HG03039 (cell line): ENCODE results near the gene FOXB1.

Source experiments
- ATAC-seq: cut with Tn5 transposase; IDR thresholded peaks from one replicate; pipeline ENCODE4 v1.9.1; 2021; ENCODE audit warnings: mild to moderate bottlenecking, moderate library complexity; ENCODE audit not compliant: unreplicated experiment

Gene FOXB1

DNA sequence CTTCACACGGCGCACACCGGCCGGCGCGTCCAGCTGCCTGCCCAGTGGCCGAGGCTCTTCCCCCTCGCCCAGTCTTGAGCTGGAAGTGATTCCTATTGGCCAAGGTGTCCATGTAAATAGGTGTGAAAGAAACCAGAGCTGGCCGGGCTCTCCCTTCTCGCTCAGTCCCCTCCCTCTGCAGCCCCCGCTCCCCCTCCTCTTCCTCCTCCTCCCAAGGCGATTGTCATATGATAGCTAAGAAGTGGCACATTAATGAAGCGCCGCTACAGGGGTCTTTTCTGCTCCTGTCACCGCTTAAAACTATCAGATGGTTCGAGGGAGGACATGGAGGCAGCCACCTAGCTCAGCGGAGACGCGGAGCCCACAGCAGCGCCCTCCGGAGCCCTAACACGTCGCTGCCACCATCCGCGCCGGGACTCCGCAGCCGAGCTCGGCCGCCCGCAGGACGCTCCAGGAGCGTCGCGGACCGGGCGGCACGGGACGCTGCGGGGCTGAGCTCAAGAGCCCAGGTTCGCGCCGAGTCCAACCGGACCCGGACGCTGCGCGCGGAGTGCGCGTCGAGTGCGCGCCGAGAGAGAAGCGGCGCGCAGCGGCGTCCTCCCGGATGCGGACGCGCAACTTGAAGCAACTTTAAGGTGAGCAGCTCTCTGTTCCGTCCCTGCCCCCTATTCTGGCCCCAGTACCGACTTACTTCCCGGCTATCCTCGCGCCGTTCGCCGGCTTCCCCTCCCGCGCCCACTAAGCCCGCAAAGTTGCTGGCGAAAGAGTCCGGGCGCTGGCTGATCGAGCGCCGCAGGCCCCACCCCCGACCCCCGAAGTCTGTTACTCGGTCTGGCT is at the start of gene FOXB1:
Gene FOXB1, plus strand, starts transcription at position 303 of the 837 bp plus-strand sequence. CDS start 653 bp downstream, outside the sequence.
- no peak for ATAC-seq

DNA sequence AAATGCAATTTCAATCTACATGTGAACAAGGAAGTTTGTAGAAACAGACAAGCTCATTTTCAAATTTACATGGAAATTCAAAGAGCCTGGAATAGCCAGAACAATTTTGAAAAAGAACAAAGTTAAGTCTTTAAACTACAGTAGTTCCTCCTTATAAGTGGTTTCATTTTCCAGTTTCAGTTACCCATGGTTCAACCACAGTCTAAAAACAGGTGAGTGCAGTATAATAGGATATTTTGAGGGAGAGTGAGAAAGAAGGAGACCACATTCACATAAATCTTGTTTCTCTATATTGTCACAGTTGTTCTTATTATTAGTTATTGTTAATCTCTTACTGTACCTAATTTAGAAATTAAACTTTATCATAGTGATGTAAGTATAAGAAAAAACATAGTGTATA is 45.8 kb upstream of the FOXB1 start:
- no peak for ATAC-seq

DNA sequence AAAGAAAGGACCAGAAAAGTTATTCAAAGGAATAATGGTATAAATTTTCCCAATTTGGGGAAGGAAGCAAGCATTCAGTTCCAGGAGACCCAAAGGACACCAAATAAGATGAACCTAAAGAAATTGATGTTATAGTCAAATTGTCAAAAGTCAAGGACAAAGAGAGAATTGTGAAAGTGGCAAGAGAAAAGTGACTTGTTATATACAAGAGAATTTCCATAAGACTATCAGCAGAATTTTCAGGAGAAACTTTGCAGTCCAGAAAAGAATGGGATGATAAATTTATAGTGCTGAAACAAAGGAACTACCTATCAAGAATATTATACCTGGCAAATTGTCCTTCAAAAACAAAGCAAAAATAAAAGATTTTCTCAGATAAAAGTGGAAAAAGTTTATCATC is 43.8 kb upstream of the FOXB1 start:
- ATAC-seq = no peak

DNA sequence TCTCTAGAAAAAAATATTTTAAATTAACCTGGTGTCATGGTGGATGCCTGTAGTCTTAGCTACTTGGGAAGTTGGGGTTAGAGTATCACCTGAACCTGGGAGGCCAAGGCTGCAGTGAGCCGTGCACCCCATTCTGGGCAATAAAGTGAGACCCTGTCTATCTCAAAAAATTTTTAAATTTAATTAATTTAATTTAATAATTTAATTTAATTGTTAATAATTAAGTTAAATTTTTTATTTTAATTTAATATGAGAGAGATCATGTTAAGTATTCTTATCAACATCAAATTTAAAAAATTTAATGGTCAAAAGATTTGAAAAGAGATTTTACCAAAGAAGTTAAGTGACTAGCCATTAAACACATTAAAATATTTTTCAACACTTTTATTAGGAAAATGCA is 40.8 kb upstream of the FOXB1 start:
- ATAC-seq = no peak

DNA sequence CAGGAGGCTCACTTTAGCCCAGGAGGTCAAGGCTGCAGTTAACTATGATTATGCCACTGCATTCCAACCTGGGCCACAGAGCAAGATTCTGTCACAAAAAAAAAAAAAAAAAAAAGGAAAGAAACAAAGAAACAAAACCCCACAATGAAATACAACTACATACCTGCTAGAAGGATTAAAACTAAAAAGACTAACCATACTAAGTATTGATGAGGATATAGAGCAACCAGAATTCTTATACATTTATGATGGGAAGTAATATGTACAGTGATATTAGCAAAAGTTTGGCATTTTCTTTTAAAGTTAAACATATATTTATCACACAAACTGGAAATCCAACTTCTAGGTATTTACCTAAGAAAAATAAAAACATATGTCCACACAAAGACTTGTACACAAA is 40.2 kb upstream of the FOXB1 start:
- no peak for ATAC-seq

DNA sequence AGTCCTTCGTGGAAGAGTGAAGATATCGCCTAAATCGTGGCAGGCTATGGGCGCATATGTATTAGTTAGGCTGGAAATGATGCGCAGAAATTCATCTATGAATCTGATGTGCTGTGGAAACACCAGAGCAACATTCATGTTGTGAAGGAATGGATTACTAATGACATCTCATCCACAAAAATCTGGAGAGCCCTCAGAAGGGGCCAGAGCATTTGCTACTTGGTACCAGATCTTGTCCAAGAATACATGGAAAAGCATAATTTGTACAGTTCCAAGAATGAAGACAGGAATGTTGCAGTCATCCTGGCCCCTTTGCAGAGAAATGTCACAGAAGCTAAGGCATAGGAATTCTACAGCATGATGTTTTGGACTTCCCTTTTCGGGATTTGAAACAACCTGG is 38.4 kb upstream of the FOXB1 start:
- ATAC-seq = no peak

DNA sequence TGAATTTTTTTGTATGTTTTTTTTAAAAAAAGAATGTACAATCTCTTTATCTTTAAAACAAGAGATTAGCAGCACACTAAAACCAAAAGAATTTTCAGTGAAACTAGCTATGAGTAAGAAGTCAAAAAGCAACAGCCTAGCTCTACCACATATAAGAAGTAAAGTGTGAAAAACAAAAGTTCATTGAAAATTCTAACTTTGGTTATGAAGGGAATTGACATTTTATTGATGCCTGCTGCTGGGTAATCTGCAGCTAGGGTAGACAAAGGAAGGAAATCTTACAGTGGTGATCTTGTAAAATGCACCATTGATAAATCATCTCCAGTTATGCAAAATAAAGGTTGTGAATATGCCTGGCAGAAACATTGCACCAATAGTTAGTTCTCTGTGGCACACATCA is 37.8 kb upstream of the FOXB1 start:
- no peak for ATAC-seq

DNA sequence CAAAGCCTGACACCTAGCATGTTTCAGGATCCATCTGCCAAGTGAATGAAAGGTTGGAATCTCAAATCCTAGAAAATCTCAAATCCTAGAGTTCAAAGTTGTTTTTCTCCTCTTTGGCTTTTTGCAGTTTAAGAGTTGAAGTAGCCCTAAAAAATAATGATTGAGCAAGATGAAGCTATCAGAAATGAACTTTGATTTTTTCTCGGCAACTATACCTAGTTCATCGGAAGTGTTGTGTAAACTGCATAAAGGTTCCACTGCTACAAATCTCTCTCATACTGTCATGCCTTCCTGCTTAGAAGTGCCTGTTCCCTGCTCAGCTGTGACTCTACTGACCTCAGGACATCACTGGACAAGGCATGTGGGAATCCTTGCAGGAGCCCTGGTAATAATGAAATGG is 35.8 kb upstream of the FOXB1 start:
- no peak for ATAC-seq

DNA sequence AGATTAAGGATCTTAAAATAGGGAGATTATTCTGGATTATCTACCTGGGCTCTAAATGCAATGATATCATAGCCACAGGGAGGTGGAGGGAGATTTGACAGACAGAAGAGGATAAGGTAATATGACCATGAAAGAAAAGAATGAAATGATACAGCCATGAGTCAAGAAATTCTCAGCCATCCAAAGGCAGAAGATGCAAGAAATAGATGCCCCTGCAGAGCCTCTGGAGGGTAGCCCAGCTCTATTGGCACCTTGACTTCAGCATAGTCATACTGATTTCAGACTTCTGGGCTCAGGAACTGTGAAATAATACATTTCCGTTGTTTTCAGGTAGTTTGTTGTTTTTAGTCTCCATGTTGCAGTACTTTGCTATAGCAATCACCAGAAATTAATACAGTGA is 31.9 kb upstream of the FOXB1 start:
- ATAC-seq = no peak

DNA sequence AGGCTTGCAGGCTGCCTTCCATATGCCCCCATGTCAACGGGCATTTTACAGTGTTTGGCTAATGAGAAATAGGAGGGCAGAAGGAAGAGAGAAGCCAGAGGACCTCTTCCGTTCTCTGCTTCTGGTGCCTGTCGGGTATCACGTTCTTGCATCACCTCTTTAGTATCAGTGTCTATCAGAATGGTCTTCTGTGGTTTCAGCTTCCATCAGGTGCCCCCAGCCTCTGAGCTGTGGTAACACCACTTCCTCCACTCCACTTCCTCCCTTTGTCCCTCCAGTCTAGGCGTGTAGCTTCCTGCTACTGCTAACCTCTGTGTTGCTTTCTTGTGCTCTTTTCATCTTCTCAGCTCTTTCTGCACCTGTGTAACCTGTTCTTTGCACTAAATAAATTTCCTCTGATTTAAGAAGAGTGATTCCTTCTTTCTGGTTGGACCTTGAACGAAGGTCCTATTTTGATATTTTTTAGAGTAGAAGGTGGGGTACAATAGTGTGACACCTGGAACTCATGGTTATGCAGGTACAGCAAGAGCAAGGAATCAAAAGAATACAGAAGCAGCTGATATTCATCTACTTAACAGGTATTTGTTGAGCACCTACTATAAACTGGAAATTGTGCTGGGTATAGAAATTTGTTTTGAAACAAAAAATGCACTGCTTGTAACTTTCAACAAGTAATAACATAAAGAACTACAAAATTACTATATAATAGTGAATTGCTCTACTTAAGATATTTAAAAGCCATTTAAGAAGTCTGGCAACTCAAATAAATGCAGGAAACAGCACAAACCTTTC is 27.4 kb upstream of the FOXB1 start:
- no peak for ATAC-seq

DNA sequence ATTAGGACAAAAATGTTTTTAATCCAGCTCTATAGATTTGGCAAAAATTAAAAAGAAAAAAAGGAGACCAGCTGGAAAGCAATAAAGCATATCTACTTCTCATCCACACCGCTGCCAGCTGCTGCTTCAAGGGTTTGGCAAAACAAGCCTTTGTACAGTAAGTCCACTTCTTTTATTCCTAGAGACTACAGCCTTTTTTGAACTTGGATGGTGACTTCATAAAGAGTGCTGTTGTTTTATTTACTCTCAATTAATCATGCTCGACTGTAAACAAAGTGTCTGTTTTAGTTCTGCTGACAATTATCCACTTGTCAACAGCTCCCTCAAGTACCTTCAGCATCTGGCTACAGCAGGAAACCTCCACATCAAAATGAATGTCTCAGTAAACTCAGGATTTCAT is 12.3 kb upstream of the FOXB1 start:
- no peak for ATAC-seq

DNA sequence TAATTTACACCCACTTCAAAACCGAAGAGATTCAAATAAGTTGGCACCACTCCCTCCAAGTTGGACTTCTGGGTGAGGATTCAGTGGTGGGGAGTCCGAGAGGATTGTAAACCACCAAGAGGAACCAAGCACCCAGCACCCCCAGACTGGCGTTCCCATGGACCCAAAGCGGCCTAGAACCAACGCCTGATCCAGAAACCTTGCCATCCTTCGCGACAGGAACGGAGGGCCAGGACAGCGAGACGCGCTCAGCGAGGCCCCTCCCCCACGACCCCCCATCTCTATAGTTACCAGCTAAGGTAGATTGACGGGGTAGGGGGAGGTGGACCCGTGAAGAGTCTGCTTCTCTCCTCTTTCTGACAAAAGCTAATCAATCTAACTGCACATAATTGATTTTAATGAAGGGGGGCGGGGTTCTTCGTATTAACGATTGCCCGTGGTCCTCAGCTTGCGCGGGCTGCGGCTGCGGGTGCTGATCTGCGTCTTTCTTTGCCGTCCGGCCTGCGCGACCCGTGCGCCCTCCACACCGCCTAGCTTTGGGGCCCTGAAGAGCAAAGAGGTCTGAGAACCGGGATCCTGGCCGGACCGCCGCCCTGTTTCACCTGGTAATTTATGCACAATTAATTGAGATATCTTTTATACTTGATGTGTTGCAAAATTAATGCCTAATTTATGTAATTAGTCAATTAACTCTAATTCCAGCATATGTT is 10.9 kb upstream of the FOXB1 start:
- ATAC-seq = no peak

DNA sequence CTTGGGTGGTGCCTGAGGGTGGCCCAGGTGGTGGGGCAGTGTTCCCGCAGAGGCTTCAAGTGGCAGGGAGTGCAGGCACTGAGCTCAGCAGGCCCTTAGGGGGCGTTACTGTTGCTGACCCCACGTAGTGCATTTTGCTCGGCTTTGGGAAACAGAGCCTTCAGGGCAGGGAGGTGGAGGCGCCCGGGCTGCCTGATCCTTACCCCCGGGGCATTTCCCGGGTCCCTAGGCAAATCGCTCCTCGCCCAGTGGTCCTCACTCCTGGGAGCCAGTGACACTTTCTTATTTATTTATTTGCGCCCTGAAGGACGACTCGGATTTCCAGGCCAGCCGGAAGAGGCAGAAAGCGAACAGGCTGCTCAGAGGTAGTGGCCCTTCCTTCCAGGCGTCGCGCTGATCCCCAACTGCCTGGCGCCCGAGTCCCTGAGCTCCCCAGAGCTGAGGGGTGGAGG is 10.1 kb upstream of the FOXB1 start:
- ATAC-seq = no peak

DNA sequence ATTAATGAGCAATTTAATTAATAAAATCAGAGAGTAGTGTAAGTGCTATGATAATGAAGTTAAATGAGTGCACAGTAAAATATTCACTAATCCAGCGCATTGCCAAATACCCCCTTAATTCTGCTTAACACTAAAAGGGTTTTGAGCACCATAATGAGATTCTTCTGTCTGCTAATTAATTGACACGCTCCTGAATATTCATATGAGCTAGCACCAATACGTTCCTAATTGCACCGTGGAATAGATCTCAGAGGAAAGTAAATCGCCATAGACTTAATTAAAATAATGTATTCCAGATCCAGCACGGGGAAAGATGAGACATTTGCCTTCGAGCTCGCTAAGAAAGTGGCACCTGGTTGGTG is 9.6 kb upstream of the FOXB1 start:
- no peak for ATAC-seq

DNA sequence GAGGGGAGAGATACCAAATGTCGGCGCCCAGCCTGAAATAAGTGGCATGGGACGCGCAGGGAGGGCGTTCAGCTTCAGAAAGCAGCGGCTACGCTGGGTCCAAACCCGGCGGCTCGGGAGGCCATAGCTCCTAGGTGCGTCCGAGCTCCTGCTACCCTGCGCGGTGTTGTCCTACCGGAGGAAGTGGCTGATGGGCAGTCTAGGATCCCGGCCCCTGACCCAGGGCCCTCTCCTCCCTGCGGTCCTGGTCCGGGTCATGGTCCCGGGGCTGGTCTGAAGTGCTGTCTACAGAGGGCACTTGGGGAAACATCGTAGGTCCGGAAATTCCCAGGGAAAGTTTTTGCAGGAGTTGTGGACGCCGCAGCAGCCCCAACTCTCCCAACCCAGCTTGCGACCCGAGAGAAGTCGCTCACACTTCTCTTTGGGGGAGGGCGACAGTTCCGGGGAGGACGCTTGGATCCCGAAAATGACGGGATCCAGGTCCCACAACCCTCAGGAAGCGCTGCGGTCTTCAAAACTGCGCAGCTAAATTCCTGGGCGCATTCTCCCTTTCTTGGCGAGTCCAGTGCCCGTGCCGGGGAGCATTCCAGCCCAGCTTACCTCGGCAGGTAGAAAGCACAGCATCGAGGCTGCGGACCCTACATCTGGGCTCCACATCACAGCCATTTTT is 9.1 kb upstream of the FOXB1 start:
- ATAC-seq = no peak

DNA sequence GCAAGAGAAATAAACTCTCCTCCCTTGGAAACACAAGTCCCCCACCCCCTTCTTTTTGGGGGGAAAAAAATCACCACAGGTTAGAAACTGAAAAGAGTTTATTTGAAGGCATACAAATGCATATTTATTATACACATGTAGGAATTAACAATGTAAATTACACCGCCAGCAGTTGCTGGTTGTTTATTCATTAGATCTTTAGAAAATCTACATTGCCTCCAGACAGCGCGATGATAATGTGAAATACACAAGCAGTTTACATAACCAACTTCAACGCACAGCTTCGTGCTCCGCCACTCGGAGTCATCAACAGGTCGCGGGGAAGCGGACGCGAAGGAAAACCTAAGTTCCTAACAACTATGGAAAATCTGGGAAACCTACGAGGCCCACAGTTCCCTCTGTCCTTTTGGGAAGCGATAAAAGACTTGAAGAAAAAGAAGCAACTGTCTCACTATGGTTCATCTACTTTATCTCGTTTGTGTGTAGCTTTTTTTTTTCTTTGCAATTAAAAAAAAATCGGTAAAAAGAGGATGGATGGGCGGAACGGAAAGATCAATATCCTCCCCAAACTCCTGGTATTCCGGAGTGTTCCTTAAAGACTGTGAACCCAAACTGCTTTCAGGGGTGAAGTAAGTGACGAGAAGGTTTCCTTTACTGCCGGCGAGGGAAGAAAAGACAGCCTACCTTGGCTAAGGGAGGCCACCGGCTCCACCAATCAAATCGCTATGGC is 8.4 kb upstream of the FOXB1 start:
- no peak for ATAC-seq

DNA sequence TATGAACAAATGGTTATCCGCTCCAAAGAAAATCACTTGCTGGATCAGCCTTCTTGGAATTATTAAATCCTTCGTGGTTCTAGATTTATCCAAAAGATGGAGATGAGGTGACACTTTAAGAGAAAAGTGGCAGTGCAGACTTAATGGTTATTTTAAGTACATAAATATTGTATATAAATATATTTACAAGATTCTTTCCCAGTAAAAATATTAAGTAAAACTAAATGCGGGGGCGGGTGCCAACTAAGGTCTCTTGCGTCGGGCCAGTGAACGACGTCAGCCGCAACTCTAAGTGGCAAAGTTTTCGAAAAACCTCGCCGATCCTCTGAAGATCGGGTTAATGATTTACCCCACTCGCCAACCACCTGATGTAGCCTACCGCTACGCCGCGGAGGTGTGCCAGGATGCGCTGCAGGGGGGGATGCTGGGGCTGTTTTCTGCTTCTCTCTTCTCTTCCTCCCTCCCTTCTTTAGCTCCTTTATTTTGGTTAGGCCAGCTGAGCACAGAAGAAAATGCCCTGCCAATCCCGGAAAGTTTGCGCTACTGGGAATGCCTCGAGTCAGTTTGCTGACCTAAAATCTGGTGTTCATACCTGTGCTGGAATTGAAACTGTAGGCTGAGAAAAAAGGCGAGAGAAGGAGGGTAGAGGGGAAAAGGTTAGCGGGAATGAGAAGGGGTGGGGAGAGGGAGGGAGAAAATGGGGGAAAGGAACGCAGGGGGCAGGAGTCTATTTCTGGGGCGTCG is 7.6 kb upstream of the FOXB1 start:
- no peak for ATAC-seq

DNA sequence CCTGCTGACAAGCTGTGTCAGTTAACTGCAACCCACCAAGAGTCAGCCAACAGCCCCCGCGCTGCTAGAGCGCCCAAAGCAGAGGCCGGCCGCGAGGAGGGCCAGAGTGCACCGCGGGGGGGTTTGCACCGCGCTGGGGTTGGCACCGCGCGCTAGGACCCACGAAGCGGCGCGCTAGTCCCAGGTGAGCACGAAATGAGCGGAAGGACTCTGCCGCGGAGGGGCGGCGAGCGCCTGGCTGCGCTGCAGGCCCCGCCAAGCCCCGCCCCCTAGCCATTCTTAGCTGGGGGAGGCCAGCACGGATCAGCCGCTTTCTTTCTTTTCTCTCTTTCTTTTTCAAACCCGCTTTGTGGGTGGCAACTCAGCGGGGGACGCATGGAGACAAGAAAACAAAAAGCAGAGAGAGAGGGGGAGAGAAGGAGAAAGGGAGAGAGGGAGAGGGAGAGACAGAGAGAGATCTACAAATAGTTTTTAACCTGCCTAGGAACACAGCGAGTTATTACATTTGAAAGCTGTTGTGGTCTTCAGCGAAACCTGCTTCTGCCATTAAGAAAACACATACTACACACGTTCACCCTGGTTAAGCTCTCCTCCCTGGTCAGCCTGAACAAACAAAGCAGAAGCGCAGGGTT is 6.9 kb upstream of the FOXB1 start:
- peak; percentile 46 for ATAC-seq

DNA sequence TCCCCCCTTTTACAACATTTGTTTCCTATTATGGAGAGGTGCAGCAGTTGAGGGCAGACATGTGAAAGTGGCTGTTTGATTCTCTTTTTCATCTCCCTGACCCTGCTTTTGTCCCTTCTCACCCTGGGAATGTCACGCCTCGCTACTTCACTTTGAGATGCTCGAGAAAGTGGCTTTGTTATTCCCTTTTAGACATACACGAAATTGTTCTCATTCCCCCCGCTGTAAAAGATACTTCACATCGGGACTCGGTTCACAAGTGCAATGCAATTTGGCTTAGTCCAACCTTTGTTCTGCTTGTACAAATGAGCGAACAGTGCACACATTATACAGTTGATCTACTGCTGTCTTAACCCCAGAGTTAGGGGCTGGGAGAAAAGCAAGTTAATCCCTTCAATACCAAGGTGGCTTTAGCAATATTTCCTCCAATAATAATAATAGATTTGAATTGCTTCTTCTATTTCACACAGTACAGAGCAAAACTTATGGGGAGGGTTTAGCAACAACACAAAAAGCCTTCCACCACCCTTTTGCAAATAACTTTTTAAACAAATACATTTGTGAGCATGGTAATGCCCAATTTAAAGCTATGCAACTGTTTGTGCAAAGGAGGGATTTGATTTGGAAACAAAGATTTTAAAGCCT is 5.7 kb upstream of the FOXB1 start:
- no peak for ATAC-seq
